ENCODE results near the gene MICU2. TPM values are rescaled to one million over a fixed set of nuclear protein-coding genes. Genes with fewer than 3 reads are reported as not detected.

Gene MICU2
- polyA plus RNA-seq, 1 donor, result 59.0 TPM

DNA sequence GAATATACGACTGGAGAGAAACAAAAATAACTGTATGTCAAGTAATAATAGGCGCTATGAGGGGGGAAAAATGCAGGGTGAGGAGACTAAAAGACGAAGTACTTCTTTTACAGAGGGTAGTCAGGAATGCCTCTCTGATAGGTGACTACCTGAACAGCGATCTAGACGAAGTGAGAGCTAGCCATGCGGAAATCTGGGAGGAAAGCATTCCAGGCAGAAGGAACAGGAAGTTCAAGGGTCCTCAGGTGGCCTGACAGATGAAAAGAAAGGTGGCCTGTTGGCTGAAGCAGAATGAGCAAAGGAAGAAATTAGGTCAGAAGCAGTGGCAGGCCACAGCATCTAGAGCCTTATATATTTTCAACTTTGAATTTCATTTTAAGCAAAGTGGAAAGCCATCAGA lies 158.2 kb downstream of the MICU2 start:
- no peaks in the 10 kb centered on the region for H3K36me3 ChIP-seq (ENCODE audit: control insufficient read depth, insufficient read depth, low read length)
- H3K27me3 ChIP-seq (ENCODE audit: control insufficient read depth, insufficient read depth, low read length), result no peaks in the 10 kb centered on the region
- DNase-seq, result no peak
- no peaks in the 10 kb centered on the region for H3K4me1 ChIP-seq (ENCODE audit: control insufficient read depth, insufficient read depth, low read length)
- H3K9me3 ChIP-seq (ENCODE audit: control insufficient read depth, low read depth, low read length), result peaks cover 8% of the 10 kb centered on the region
- H3K4me3 ChIP-seq (ENCODE audit: low read length), result no peak overlapping the region
- no peak overlapping the region for H3K27ac ChIP-seq (ENCODE audit: low read length)
- 100% methylated on average over 1 of the region's 6 CpGs for WGBS (ENCODE audit: insufficient coverage, low lambda C conversion rate)

DNA sequence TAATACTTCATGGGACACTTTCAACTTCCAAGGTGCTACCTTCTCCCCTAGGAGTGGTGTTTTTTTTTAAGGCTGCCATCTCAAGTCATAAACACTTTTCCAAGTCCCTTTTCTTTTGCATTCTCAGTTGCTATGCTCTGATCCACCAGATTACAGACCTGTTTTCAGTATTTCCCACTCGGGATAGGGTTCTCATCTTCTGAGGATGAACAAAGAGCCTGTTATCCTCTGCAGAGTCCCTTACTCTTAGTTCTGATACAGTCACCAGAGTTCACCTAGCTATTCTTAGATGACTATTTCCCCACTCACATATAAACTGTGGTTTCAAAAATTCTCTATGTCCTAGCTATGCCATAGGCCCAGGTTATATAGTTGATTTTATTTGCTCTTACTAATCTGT lies 160.8 kb downstream of the MICU2 start:
- no peak overlapping the region for H3K27ac ChIP-seq (ENCODE audit: low read length)
- no peak for DNase-seq
- H3K4me3 ChIP-seq (ENCODE audit: low read length), result no peak overlapping the region
- WGBS (ENCODE audit: insufficient coverage, low lambda C conversion rate), result no CpG with 5 or more reads among the region's 1 CpG
- H3K9me3 ChIP-seq (ENCODE audit: control insufficient read depth, low read depth, low read length), result peaks cover 16% of the 10 kb centered on the region
- no peaks in the 10 kb centered on the region for H3K27me3 ChIP-seq (ENCODE audit: control insufficient read depth, insufficient read depth, low read length)
- no peaks in the 10 kb centered on the region for H3K4me1 ChIP-seq (ENCODE audit: control insufficient read depth, insufficient read depth, low read length)
- H3K36me3 ChIP-seq (ENCODE audit: control insufficient read depth, insufficient read depth, low read length), result no peaks in the 10 kb centered on the region

Other genes starting within 250 kb of the MICU2 start
- 60.4 TPM for gene ZDHHC20, start 144.9 kb downstream of the MICU2 start, polyA plus RNA-seq
- gene FGF9, start 66.9 kb upstream of the MICU2 start, polyA plus RNA-seq, result 13.5 TPM